Endodermal cell (in vitro differentiated cells): ENCODE results near the gene TPGS1. TPM values are rescaled to one million over a fixed set of nuclear protein-coding genes. Genes with fewer than 3 reads are reported as not detected.

Experiments
- DNase-seq: peaks from one replicate; pipeline ENCODE4 v3.0.0-alpha.2; 2017
- H3K27ac ChIP-seq: 2 replicates; pipeline ENCODE4 v1.5.1; 2013; ENCODE audit warnings: mild to moderate bottlenecking, low read depth, low read length, moderate library complexity
- H3K27me3 ChIP-seq: 2 replicates; pipeline ENCODE4 v1.6.1; 2013; ENCODE audit warnings: mild to moderate bottlenecking, low read length, moderate library complexity; ENCODE audit not compliant: insufficient read depth, control insufficient read depth, poor library complexity, severe bottlenecking
- H3K36me3 ChIP-seq: 2 replicates; pipeline ENCODE4 v1.7.0; 2013; ENCODE audit warnings: mild to moderate bottlenecking, low read length, moderate library complexity; ENCODE audit not compliant: control insufficient read depth, insufficient read depth
- H3K4me1 ChIP-seq: one replicate; pipeline ENCODE4 v1.7.0; 2013; ENCODE audit warnings: low read length; ENCODE audit not compliant: control insufficient read depth, insufficient read depth
- H3K4me3 ChIP-seq: 2 replicates; pipeline ENCODE4 v1.5.1; 2013; ENCODE audit warnings: mild to moderate bottlenecking, low read length, moderate library complexity
- H3K9ac ChIP-seq: 2 replicates; pipeline ENCODE4 v1.6.1; 2013; ENCODE audit warnings: mild to moderate bottlenecking, low read length, moderate library complexity; ENCODE audit not compliant: poor library complexity, severe bottlenecking; ENCODE audit errors: extremely low read depth
- H3K9me3 ChIP-seq: 2 replicates; pipeline ENCODE4 v1.6.1; 2013; ENCODE audit warnings: mild to moderate bottlenecking, low read length, moderate library complexity; ENCODE audit not compliant: control insufficient read depth
- H3K27ac Mint-ChIP-seq: 2 replicates; pipeline ENCODE4 v1.8.0; 2020; ENCODE audit warnings: mixed read lengths
- H3K27me3 Mint-ChIP-seq: 2 replicates; pipeline ENCODE4 v1.8.0; 2021; ENCODE audit warnings: mild to moderate bottlenecking, mixed read lengths; ENCODE audit not compliant: insufficient read depth
- H3K36me3 Mint-ChIP-seq: 2 replicates; pipeline ENCODE4 v1.8.0; 2020; ENCODE audit warnings: low read depth, mixed read lengths
- H3K4me1 Mint-ChIP-seq: 2 replicates; pipeline ENCODE4 v1.8.0; 2020; ENCODE audit warnings: mixed read lengths
- H3K4me3 Mint-ChIP-seq: 2 replicates; pipeline ENCODE4 v1.8.0; 2020; ENCODE audit warnings: mild to moderate bottlenecking, moderate library complexity, mixed read lengths
- H3K9me3 Mint-ChIP-seq: 2 replicates; pipeline ENCODE4 v1.8.0; 2020; ENCODE audit warnings: mild to moderate bottlenecking, mixed read lengths
- WGBS, 2 experiments: methylation state at CpG; one replicate each; pipeline versions ENCODE4 v1.1.5 to v1.1.7; 2013; ENCODE audit warnings: missing lambda C conversion rate in 2 of 2, mixed read lengths in 1 of 2; ENCODE audit not compliant: insufficient coverage in 1 of 2, insufficient read length in 1 of 2; 5-methylcytosine and 5-hydroxymethylcytosine counted together
- total RNA-seq, 2 donors: library from RNA; stranded (reverse); fragmentation: NEBNext Ultra II Directional in 1 of 2; extraction: Animal tissue kit (Norgen Biotek cat#: 25700) in 1 of 2; gene quantifications; 2 replicates in 1 of 2; 3 replicates in 1 of 2; pipeline ENCODE4 v1.2.1, GENCODE V29; 2021
- TF ChIP-seq, protein P1 (sequence below): fragments of 200-600 bp; sonication (generic); conservative IDR thresholded peaks from 2 replicates; pipeline ENCODE4 v1.5.0; 2021; ENCODE audit warnings: antibody characterized with exemption, mild to moderate bottlenecking

TPGS1 gene
- total RNA-seq, 2 donors from 2014 or later: 11.7 to 13.0 TPM

DNA sequence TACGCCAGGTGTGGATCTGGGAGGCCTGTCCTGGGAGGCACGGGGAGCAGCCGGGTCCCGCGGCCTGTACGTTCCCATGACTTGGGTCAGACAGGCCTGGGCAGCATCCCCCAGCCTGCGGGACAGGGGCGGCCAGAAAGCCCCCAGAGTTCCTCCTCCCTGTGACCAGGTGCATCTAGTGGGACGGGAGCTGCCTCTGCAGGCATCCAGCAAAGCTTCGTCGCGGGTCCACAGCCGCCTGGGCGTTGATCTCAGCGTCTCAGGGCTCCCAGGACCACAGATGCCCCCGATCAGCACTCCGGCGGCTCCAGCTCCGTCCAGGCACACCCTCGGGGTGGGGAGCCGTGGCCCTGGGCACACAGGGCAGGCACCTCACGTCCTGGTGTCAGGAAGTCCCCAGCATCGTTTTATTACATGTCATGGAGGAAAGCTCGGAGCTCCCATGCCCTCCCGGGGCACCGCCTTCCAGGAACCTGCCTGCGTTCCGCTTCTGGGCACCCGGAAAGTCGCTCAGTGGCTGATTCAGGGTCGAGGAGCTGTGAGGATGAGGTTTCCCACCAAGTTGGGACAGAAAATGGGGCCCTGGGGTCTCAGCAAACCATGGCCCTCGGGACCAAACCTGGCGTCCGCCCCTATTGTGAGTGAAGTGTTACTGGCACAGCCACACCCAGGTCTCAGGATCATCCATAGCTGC is 35.0 kb downstream of the TPGS1 start:
- TF ChIP-seq, protein P1, sequence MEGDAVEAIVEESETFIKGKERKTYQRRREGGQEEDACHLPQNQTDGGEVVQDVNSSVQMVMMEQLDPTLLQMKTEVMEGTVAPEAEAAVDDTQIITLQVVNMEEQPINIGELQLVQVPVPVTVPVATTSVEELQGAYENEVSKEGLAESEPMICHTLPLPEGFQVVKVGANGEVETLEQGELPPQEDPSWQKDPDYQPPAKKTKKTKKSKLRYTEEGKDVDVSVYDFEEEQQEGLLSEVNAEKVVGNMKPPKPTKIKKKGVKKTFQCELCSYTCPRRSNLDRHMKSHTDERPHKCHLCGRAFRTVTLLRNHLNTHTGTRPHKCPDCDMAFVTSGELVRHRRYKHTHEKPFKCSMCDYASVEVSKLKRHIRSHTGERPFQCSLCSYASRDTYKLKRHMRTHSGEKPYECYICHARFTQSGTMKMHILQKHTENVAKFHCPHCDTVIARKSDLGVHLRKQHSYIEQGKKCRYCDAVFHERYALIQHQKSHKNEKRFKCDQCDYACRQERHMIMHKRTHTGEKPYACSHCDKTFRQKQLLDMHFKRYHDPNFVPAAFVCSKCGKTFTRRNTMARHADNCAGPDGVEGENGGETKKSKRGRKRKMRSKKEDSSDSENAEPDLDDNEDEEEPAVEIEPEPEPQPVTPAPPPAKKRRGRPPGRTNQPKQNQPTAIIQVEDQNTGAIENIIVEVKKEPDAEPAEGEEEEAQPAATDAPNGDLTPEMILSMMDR: no peak
- DNase-seq: peak; percentile 42
- no peak overlapping the region for H3K4me3 ChIP-seq
- Mint-ChIP-seq H3K36me3 (peaks cover 19% of the 10 kb centered on the region), H3K4me1 (no peaks in the 10 kb centered on the region), H3K27ac (no peak overlapping the region), H3K27me3 (no peaks in the 10 kb centered on the region), H3K9me3 (no peaks in the 10 kb centered on the region), H3K4me3 (no peak overlapping the region)
- H3K27ac ChIP-seq: no peak overlapping the region
- H3K9ac ChIP-seq: no peak overlapping the region
- H3K36me3 ChIP-seq: peaks cover 6% of the 10 kb centered on the region
- H3K27me3 ChIP-seq: no peaks in the 10 kb centered on the region
- H3K9me3 ChIP-seq: no peaks in the 10 kb centered on the region
- H3K4me1 ChIP-seq: no peaks in the 10 kb centered on the region
- WGBS, 2 experiments: 93% methylated on average over 27 to 34 of the region's 34 CpGs

DNA sequence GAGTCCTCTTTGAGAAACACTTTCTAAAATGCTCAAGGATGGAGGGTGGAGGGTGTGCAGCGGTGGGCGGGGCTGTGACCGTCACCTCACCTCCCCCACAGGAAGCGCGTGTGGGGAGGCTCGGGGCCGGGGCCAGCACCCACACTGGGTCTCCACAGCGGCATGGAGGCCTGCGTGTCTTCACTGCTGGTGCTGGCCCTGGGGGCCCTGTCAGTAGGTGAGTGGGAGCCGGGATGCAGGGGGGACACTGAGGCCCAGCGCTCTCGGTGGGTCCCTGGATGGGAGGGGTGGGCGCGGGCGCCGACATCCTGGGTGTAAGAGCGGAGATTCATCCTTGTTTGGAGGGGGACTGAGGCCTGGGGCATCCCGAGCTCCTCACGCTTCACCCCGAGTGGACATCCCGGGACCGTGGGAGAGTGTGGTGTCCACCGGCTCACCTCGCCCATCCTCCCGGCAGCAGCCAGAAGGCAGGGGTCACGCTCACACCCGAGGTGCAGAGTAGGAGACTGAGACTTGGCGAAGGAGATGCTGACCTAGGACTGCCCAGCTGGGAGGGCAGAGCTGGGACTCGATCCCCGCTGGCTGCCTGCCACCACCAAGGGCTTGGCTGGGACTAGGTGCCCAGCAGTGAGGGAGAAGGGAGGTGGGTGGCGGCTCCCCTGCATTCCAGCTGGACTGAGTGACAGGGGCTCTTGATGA is 36.8 kb downstream of the TPGS1 start, which contains the start of gene GZMM:
Gene GZMM (plus strand): TSS at position 144 of the 699 bp plus-strand sequence. CDS start 19 bp downstream, at position 163.
- H3K36me3 Mint-ChIP-seq: peaks cover 6% of the 10 kb centered on the region
- TF ChIP-seq, protein P1: no peak
- peak within 1 kb of the TSS; percentile 24 for H3K27ac Mint-ChIP-seq
- Histone ChIP-seq H3K27ac (no peak within 1 kb of the TSS), H3K4me3 (no peak within 1 kb of the TSS), H3K27me3 (no peaks in the 10 kb centered on the region), H3K36me3 (no peaks in the 10 kb centered on the region), H3K4me1 (no peaks in the 10 kb centered on the region), H3K9ac (no peak within 1 kb of the TSS), H3K9me3 (no peaks in the 10 kb centered on the region)
- peak; percentile 39 for DNase-seq
- H3K27me3 Mint-ChIP-seq: no peaks in the 10 kb centered on the region
- H3K4me1 Mint-ChIP-seq: no peaks in the 10 kb centered on the region
- H3K4me3 Mint-ChIP-seq: no peak within 1 kb of the TSS
- no peaks in the 10 kb centered on the region for H3K9me3 Mint-ChIP-seq
- WGBS, 2 experiments: 90 to 92% methylated on average over 20 to 31 of the region's 31 CpGs

DNA sequence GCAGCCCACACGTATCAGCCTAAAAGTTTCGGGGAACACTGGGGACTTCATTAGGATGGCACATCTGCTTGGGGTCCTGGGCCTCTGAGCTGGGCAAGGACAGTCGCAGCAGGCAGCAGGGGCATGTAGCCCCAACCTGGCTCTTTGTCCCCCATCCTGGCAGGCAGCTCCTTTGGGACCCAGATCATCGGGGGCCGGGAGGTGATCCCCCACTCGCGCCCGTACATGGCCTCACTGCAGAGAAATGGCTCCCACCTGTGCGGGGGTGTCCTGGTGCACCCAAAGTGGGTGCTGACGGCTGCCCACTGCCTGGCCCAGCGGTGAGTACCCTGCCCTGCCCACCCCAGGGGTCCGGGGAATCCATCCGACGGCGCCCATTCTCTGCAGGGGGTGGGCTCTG is 39.8 kb downstream of the TPGS1 start:
- H3K9ac ChIP-seq: no peak overlapping the region
- H3K27ac ChIP-seq: no peak overlapping the region
- no peaks in the 10 kb centered on the region for H3K4me1 ChIP-seq
- no peak for DNase-seq
- H3K4me3 ChIP-seq: no peak overlapping the region
- Mint-ChIP-seq H3K4me3 (no peak overlapping the region), H3K4me1 (no peaks in the 10 kb centered on the region), H3K27me3 (peaks cover 4% of the 10 kb centered on the region), H3K9me3 (no peaks in the 10 kb centered on the region), H3K27ac (no peak overlapping the region), H3K36me3 (peaks cover 6% of the 10 kb centered on the region)
- no peaks in the 10 kb centered on the region for H3K27me3 ChIP-seq
- H3K36me3 ChIP-seq: no peaks in the 10 kb centered on the region
- TF ChIP-seq, protein P1: no peak
- no peaks in the 10 kb centered on the region for H3K9me3 ChIP-seq
- 91 to 95% methylated on average over 11 to 15 of the region's 15 CpGs for WGBS, 2 experiments
